ENCODE data around the gene DDX3X. TPM values are rescaled to one million over a fixed set of nuclear protein-coding genes. Genes with fewer than 3 reads are reported as not detected.
"Not testable (repeated sequence)": the region's sequence is repeated elsewhere in the genome, so short reads cannot be mapped to it uniquely, and the experiment has no call there.

The DDX3X gene
- total and polyA plus RNA-seq, 3 donors from 2014 or later: 121 to 157 (median 133) TPM

DNA sequence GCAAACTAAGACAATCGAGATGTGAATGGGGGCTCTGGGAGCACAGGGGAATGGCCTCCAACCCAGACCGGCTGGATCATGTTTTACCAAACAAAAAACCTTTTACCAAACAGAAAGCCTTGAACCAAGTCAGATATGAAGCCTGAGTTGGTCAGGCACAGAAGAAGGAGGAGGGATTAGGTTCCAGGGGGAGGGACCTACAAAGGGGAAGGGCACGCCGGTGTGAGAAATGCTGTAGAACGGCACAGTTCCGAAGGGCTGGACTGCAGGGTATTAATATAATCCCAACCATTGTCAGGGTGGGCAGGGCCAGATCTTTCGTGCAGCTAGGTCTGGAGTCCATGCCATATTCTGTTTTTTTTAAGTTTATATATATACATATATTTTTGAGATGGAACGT, 60.3 kb downstream of the DDX3X start:
- H3K4me1 ChIP-seq: no peaks in the 10 kb centered on the region
- TF ChIP-seq, protein P1, sequence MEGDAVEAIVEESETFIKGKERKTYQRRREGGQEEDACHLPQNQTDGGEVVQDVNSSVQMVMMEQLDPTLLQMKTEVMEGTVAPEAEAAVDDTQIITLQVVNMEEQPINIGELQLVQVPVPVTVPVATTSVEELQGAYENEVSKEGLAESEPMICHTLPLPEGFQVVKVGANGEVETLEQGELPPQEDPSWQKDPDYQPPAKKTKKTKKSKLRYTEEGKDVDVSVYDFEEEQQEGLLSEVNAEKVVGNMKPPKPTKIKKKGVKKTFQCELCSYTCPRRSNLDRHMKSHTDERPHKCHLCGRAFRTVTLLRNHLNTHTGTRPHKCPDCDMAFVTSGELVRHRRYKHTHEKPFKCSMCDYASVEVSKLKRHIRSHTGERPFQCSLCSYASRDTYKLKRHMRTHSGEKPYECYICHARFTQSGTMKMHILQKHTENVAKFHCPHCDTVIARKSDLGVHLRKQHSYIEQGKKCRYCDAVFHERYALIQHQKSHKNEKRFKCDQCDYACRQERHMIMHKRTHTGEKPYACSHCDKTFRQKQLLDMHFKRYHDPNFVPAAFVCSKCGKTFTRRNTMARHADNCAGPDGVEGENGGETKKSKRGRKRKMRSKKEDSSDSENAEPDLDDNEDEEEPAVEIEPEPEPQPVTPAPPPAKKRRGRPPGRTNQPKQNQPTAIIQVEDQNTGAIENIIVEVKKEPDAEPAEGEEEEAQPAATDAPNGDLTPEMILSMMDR (IDR thresholded peaks at IDR 0.05): no peak
- no peak for TF ChIP-seq POLR2A (IDR thresholded peaks at IDR 0.05)
- no peak overlapping the region for H3K27ac ChIP-seq
- intact Hi-C loops (cut with DNase I; ENCODE audit: low total_unique reads): no loop called here
- H3K9me3 ChIP-seq: no peaks in the 10 kb centered on the region
- no peak overlapping the region for H3K4me3 ChIP-seq
- H3K27me3 ChIP-seq: no peaks in the 10 kb centered on the region
- DNase-seq: no peak
- WGBS, 2 donors: 87 to 88% methylated on average over 6 to 8 of the region's 8 CpGs
- H3K36me3 ChIP-seq (ENCODE audit: low read depth, missing control alignments): no peaks in the 10 kb centered on the region

- no peaks in the 10 kb centered on the region for H3K36me3 ChIP-seq (ENCODE audit: low read depth, missing control alignments)
- no peak for DNase-seq
- H3K4me3 ChIP-seq: no peak overlapping the region
- no peaks in the 10 kb centered on the region for H3K9me3 ChIP-seq
- TF ChIP-seq, protein P1 (IDR thresholded peaks at IDR 0.05): no peak
- TF ChIP-seq POLR2A (IDR thresholded peaks at IDR 0.05): no peak
- no peaks in the 10 kb centered on the region for H3K4me1 ChIP-seq
- WGBS, 2 donors: 94 to 97% methylated on average over 3 of the region's 3 CpGs
- no peaks in the 10 kb centered on the region for H3K27me3 ChIP-seq
- intact Hi-C loops (cut with DNase I; ENCODE audit: low total_unique reads): no loop called here
- H3K27ac ChIP-seq: no peak overlapping the region
Measured at GRCh38 chrX:41397219-41397618, 63.3 kb downstream of the DDX3X start.

DNA sequence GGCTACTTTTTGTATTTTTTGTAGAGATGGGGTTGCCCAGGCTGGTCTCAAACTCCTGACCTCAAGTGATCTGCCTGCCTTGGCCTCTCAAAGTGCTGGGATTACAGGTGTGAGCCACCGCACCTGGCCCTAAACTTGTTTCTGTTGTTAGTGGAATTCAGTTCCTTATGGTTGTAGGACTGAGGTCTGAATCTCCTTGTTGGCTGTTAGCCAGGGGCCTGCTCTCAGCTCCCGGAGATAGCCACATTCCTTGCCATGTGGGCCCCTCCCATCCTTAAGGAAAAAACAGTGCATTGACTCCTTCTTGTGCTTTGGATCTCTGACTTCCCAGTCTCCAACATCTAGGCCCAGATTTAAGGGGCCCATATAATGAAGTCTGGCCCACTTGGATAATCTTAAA, 63.8 kb downstream of the DDX3X start:
- no peaks in the 10 kb centered on the region for H3K27me3 ChIP-seq
- no peak overlapping the region for H3K4me3 ChIP-seq
- H3K9me3 ChIP-seq: no peaks in the 10 kb centered on the region
- intact Hi-C loops (cut with DNase I; ENCODE audit: low total_unique reads): no loop called here
- WGBS, 2 donors: 83% methylated on average over 1 to 2 of the region's 2 CpGs
- no peaks in the 10 kb centered on the region for H3K4me1 ChIP-seq
- no peak for DNase-seq
- TF ChIP-seq, protein P1 (IDR thresholded peaks at IDR 0.05): no peak
- no peak for TF ChIP-seq POLR2A (IDR thresholded peaks at IDR 0.05)
- H3K27ac ChIP-seq: no peak overlapping the region
- no peaks in the 10 kb centered on the region for H3K36me3 ChIP-seq (ENCODE audit: low read depth, missing control alignments)

- H3K27me3 ChIP-seq; H3K4me1 ChIP-seq; DNase-seq; H3K27ac ChIP-seq; H3K4me3 ChIP-seq; intact Hi-C loops (cut with DNase I; ENCODE audit: low total_unique reads); H3K36me3 ChIP-seq (ENCODE audit: low read depth, missing control alignments); H3K9me3 ChIP-seq: not testable (repeated sequence)
- 100% methylated on average over 2 of the region's 2 CpGs for WGBS, 2 donors
Measured at GRCh38 chrX:41402556-41402955, 68.6 kb downstream of the DDX3X start.

GRCh38 chrX:41405551-41405950, 71.6 kb downstream of the DDX3X start:
- no peaks in the 10 kb centered on the region for H3K4me1 ChIP-seq
- no peaks in the 10 kb centered on the region for H3K27me3 ChIP-seq
- H3K4me3 ChIP-seq: no peak overlapping the region
- H3K9me3 ChIP-seq: no peaks in the 10 kb centered on the region
- TF ChIP-seq, protein P1 (IDR thresholded peaks at IDR 0.05): no peak
- TF ChIP-seq POLR2A (IDR thresholded peaks at IDR 0.05): no peak
- H3K36me3 ChIP-seq (ENCODE audit: low read depth, missing control alignments): no peaks in the 10 kb centered on the region
- WGBS, 2 donors: 73% methylated on average over 4 of the region's 6 CpGs; no CpG with 5 or more reads in 1 of the 2 donors
- DNase-seq: no peak
- H3K27ac ChIP-seq: no peak overlapping the region
- intact Hi-C loops (cut with DNase I; ENCODE audit: low total_unique reads): no loop called here

All from testis (tissue), 3 donors.